GOT3 (cell line): Measurements from ENCODE around the gene SMU1.
"Not testable (repeated sequence)": the region's sequence is repeated elsewhere in the genome, so short reads cannot be mapped to it uniquely, and the experiment has no call there.

Experiments used
- DNase-seq: peaks from one replicate; lab custom pipeline; 2025; ENCODE audit warnings: mixed read lengths; lab: John Stamatoyannopoulos, UW

The SMU1 gene

GRCh38 chr9:33105504-33105903 is 29.0 kb upstream of the SMU1 start:
- no peak for DNase-seq

- no peak for DNase-seq
Observed at GRCh38 chr9:33104401-33104800, 27.9 kb upstream of the SMU1 start.

GRCh38 chr9:33103501-33104281 is 27.2 kb upstream of the SMU1 start:
- no peak for DNase-seq

GRCh38 chr9:33102551-33103210 is 26.2 kb upstream of the SMU1 start:
- no peak for DNase-seq

- no peak for DNase-seq
Observed at GRCh38 chr9:33101104-33101951, 24.9 kb upstream of the SMU1 start.

- DNase-seq, result no peak
Observed at GRCh38 chr9:33099754-33100153, 23.3 kb upstream of the SMU1 start.

- DNase-seq, result no peak
Observed at GRCh38 chr9:33097192-33097591, 20.7 kb upstream of the SMU1 start.

GRCh38 chr9:33092634-33093033 is 16.2 kb upstream of the SMU1 start:
- no peak for DNase-seq

GRCh38 chr9:33085672-33086071 is 9.2 kb upstream of the SMU1 start:
- DNase-seq, result not testable (repeated sequence)

GRCh38 chr9:33082538-33083326 is 6.3 kb upstream of the SMU1 start:
- DNase-seq, result no peak

- DNase-seq, result no peak
Observed at GRCh38 chr9:33082128-33082527, 5.7 kb upstream of the SMU1 start.

- no peak for DNase-seq
Observed at GRCh38 chr9:33081128-33081851, 4.8 kb upstream of the SMU1 start.

- no peak for DNase-seq
Observed at GRCh38 chr9:33080534-33080933, 4.1 kb upstream of the SMU1 start.

GRCh38 chr9:33068991-33069390 is 7.5 kb downstream of the SMU1 start:
- no peak for DNase-seq

- no peak for DNase-seq
Observed at GRCh38 chr9:33065157-33066076, 11.1 kb downstream of the SMU1 start.

- no peak for DNase-seq
Observed at GRCh38 chr9:33051144-33051543, 25.3 kb downstream of the SMU1 start.

- DNase-seq, result no peak
Observed at GRCh38 chr9:33049680-33050361, 26.7 kb downstream of the SMU1 start.

GRCh38 chr9:33048054-33048465 is 28.4 kb downstream of the SMU1 start:
- DNase-seq, result no peak

GRCh38 chr9:33046061-33046460 is 30.4 kb downstream of the SMU1 start:
- DNase-seq, result no peak
